Right lobe of liver (tissue), 4 donors: ENCODE data around the gene ETFA.

Experiments used
- POLR2A ChIP-seq: fragments of 450-650 bp; IDR thresholded peaks from one replicate; pipeline ENCODE4 v1.6.1; 2017; ENCODE audit warnings: antibody characterized with exemption, mild to moderate bottlenecking
- TF ChIP-seq, protein P1 (sequence below), 4 donors: fragments of 200-600 bp in 3 of 4; fragments of 450-650 bp in 1 of 4; IDR thresholded peaks; one replicate each; pipeline versions ENCODE4 v1.5.1 to v1.8.0; 2016 to 2022; ENCODE audit warnings: antibody characterized with exemption in 4 of 4, mild to moderate bottlenecking in 2 of 4
- donor health status: DM: no; HTN: no; CAD: no.
- donor health status: DM: no; HTN: no; CAD: no.
- donor health status: DM: no; HTN: yes; CAD: no.

DNA sequence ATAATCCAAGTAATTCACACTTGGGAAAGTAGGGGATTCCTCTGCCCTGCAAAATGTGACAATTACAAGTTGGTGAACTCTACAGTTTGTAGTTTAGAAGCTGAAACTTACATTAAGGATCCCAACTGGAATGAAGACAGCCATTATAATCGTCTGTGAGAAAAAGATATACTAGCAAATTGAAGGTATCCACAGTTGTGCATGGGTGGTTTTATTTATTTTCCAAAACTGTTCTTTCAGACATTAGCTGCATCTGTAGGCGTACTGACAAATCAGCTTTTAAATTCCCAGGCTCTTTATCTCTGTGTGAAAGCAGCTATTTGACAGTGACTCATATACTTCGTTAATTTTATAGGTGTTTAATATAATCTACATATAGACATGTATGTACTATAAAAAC, 12.8 kb upstream of the ETFA start:
- no peak for TF ChIP-seq POLR2A
- TF ChIP-seq, protein P1, sequence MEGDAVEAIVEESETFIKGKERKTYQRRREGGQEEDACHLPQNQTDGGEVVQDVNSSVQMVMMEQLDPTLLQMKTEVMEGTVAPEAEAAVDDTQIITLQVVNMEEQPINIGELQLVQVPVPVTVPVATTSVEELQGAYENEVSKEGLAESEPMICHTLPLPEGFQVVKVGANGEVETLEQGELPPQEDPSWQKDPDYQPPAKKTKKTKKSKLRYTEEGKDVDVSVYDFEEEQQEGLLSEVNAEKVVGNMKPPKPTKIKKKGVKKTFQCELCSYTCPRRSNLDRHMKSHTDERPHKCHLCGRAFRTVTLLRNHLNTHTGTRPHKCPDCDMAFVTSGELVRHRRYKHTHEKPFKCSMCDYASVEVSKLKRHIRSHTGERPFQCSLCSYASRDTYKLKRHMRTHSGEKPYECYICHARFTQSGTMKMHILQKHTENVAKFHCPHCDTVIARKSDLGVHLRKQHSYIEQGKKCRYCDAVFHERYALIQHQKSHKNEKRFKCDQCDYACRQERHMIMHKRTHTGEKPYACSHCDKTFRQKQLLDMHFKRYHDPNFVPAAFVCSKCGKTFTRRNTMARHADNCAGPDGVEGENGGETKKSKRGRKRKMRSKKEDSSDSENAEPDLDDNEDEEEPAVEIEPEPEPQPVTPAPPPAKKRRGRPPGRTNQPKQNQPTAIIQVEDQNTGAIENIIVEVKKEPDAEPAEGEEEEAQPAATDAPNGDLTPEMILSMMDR (IDR thresholded peaks at IDR 0.05), result no peak
